ENCODE results near the gene ITPKA. TPM values are rescaled to one million over a fixed set of nuclear protein-coding genes. Genes with fewer than 3 reads are reported as not detected.

Gene ITPKA
- total RNA-seq, 1 experiment from 2014 or later = not detected

DNA sequence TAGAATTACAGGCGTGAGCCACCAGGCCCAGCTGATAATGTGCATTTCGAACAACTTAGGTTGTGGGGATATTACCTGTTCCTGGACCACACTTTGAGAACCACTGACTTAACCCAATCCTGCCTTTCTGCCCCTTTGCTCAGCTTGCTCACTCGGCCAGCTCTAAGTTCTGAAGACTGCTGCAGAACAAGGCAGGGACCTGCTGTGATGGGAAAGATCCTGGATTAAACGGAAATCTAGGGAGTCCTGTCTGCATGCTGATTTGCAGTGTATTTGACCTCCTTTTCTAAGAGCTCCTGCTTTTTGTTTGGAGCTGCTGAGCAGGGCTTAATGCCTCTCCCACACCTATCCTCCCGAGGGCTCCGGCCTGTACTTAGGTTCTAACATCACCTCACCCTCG lies 17.1 kb downstream of the ITPKA start:
- Histone ChIP-seq H3K9me2 (replicated peaks; ENCODE audit: insufficient read depth, low read length) (no peaks in the 10 kb centered on the region), H3K79me2 (ENCODE audit: low read length) (no peaks in the 10 kb centered on the region), H3K9ac (ENCODE audit: low read length) (no peak overlapping the region), H3K36me3 (ENCODE audit: insufficient read depth, low read length) (no peaks in the 10 kb centered on the region), H3K27me3 (ENCODE audit: low read length) (no peaks in the 10 kb centered on the region), H4K20me1 (ENCODE audit: insufficient read depth, low read depth, low read length) (no peaks in the 10 kb centered on the region), H2AFZ (ENCODE audit: low read length) (no peak overlapping the region), H3K4me2 (ENCODE audit: low read depth, low read length, poor library complexity, severe bottlenecking) (no peak overlapping the region), H3K4me3 (ENCODE audit: low read length) (no peak overlapping the region), H3K9me3 (ENCODE audit: low read length) (no peaks in the 10 kb centered on the region), H3K27ac (ENCODE audit: low read length) (no peak overlapping the region), H3K4me1 (ENCODE audit: low read length) (peaks cover 12% of the 10 kb centered on the region)
- DNase-seq = no peak

DNA sequence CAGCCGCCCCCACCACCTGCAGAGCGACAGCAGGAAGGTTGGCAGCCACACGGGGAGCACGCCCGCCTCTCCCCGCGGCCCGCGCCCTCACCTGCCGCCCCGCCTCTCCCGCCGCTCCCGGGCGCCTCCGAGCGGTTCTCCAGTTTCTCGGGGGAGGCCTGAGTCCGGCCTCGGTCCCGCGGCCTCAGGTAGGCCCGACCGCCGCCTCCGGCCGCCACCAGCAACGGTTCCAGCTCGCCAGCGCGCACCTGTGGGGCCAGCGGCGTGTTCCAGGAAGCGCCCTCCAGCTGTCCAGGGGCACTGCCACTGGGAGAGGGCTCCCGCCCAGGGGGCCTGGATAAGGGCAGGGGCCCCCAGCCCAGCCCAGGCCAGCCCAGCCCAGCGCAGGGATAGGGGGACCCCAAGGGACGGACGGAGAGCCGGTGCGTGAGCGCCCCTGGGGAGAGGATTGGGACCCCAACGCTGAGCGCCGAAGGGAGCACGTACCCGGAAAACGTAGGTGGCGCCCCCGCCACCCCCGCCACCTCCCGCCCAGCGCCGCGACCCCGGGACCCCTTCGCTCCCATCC lies 17.7 kb downstream of the ITPKA start:
- no peak for DNase-seq
- Histone ChIP-seq H3K4me3 (ENCODE audit: low read length) (no peak overlapping the region), H3K4me1 (ENCODE audit: low read length) (peaks cover 12% of the 10 kb centered on the region), H3K4me2 (ENCODE audit: low read depth, low read length, poor library complexity, severe bottlenecking) (no peak overlapping the region), H3K27ac (ENCODE audit: low read length) (no peak overlapping the region), H3K9ac (ENCODE audit: low read length) (no peak overlapping the region), H3K27me3 (ENCODE audit: low read length) (no peaks in the 10 kb centered on the region), H3K79me2 (ENCODE audit: low read length) (no peaks in the 10 kb centered on the region), H4K20me1 (ENCODE audit: insufficient read depth, low read depth, low read length) (no peaks in the 10 kb centered on the region), H3K9me3 (ENCODE audit: low read length) (no peaks in the 10 kb centered on the region), H3K36me3 (ENCODE audit: insufficient read depth, low read length) (no peaks in the 10 kb centered on the region), H3K9me2 (replicated peaks; ENCODE audit: insufficient read depth, low read length) (no peaks in the 10 kb centered on the region), H2AFZ (ENCODE audit: low read length) (no peak overlapping the region)

DNA sequence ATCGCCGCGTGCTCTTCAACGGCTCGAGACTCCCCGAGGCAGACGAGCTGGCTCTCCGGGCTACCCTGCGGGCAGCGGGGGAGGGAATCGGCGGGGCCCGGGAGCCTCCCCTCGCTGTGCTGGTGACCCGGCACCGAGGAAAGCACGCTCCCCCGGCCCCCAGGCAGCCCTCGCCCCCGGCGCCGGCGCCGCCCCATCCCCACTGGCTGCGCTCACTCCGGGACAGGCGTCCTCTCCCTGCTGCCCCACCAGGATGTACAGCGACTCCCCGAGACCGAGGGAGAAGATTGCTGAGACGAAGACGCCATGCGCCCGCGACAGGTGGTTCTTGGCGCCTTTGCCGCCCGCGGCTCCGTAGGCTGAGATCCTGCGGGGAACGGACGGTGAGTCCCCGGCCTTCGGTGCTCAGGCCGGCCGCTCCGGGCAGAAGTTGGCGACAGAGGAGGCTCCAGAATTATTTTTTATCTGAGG lies 18.3 kb downstream of the ITPKA start:
- Histone ChIP-seq H4K20me1 (ENCODE audit: insufficient read depth, low read depth, low read length) (no peaks in the 10 kb centered on the region), H3K4me2 (ENCODE audit: low read depth, low read length, poor library complexity, severe bottlenecking) (no peak overlapping the region), H3K4me3 (ENCODE audit: low read length) (no peak overlapping the region), H3K9ac (ENCODE audit: low read length) (no peak overlapping the region), H3K27me3 (ENCODE audit: low read length) (no peaks in the 10 kb centered on the region), H3K9me2 (replicated peaks; ENCODE audit: insufficient read depth, low read length) (no peaks in the 10 kb centered on the region), H3K27ac (ENCODE audit: low read length) (no peak overlapping the region), H3K36me3 (ENCODE audit: insufficient read depth, low read length) (no peaks in the 10 kb centered on the region), H3K4me1 (ENCODE audit: low read length) (peaks cover 12% of the 10 kb centered on the region), H3K79me2 (ENCODE audit: low read length) (no peaks in the 10 kb centered on the region), H2AFZ (ENCODE audit: low read length) (no peak overlapping the region), H3K9me3 (ENCODE audit: low read length) (no peaks in the 10 kb centered on the region)
- DNase-seq = no peak

DNA sequence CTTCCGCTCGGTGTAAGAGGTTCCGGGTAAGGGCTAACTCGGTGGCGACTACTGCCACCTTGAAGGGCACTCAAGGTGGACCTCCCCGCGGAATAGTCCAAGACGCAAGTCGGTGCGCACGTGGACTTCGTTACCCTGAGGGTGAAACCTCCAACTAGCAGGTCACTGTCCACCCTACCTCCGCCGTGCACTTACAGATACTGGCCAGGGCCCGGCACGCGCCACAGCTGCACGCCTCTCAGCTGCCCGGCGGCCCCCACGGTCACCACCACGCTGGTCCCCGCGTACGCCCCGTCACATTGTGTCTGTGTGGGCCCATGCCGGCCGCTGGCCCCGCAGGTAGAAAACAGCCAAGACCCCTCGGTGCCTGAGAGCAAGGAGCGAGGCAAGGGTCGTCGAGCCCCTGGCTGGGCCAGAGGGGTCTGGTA lies 18.9 kb downstream of the ITPKA start:
- Histone ChIP-seq H3K4me1 (ENCODE audit: low read length) (peaks cover 12% of the 10 kb centered on the region), H3K79me2 (ENCODE audit: low read length) (no peaks in the 10 kb centered on the region), H2AFZ (ENCODE audit: low read length) (no peak overlapping the region), H3K27ac (ENCODE audit: low read length) (no peak overlapping the region), H4K20me1 (ENCODE audit: insufficient read depth, low read depth, low read length) (no peaks in the 10 kb centered on the region), H3K4me2 (ENCODE audit: low read depth, low read length, poor library complexity, severe bottlenecking) (peak overlapping the region; percentile 85), H3K36me3 (ENCODE audit: insufficient read depth, low read length) (no peaks in the 10 kb centered on the region), H3K4me3 (ENCODE audit: low read length) (peak overlapping the region; percentile 70; the same call in 1 of the 2 replicates), H3K27me3 (ENCODE audit: low read length) (no peaks in the 10 kb centered on the region), H3K9me2 (replicated peaks; ENCODE audit: insufficient read depth, low read length) (no peaks in the 10 kb centered on the region), H3K9me3 (ENCODE audit: low read length) (no peaks in the 10 kb centered on the region), H3K9ac (ENCODE audit: low read length) (no peak overlapping the region)
- DNase-seq = no peak

DNA sequence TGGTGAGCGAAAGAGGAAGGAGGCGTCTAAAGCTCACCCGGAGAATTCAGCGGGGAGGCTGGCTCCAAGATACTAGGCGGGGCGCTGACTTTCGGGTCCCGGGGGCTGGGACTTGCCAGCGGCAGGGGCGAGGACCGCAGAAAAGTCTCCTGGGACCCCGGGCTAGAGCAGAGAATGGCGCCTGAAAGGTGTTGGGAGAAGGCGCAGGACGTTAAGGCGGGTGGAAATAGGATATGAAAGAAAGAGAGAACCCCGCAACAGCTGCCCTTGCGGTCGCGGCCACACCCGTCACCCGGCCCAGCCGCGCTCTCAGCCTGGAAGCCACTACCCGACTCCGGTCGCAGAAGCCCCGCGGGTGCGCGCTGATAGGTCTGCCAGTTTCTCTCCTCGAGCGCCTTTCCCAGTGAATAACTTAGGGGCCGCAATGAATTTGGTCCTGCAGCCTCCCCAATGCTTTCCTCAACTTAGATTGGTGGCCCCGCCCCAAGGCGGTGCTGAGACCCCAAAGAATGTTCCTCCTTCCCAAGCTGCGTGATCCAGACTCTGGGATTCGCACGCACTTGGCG lies 19.3 kb downstream of the ITPKA start:
- no peaks in the 10 kb centered on the region for H4K20me1 ChIP-seq (ENCODE audit: insufficient read depth, low read depth, low read length)
- no peaks in the 10 kb centered on the region for H3K79me2 ChIP-seq (ENCODE audit: low read length)
- H3K4me1 ChIP-seq (ENCODE audit: low read length) = peaks cover 12% of the 10 kb centered on the region
- no peaks in the 10 kb centered on the region for H3K9me3 ChIP-seq (ENCODE audit: low read length)
- H3K4me2 ChIP-seq (ENCODE audit: low read depth, low read length, poor library complexity, severe bottlenecking) = peak overlapping the region; percentile 85
- peak overlapping the region; percentile 63 for H3K9ac ChIP-seq (ENCODE audit: low read length)
- no peak overlapping the region for H3K27ac ChIP-seq (ENCODE audit: low read length)
- H3K4me3 ChIP-seq (ENCODE audit: low read length) = peak overlapping the region; percentile 70
- no peaks in the 10 kb centered on the region for H3K9me2 ChIP-seq (replicated peaks; ENCODE audit: insufficient read depth, low read length)
- H3K27me3 ChIP-seq (ENCODE audit: low read length) = no peaks in the 10 kb centered on the region
- no peaks in the 10 kb centered on the region for H3K36me3 ChIP-seq (ENCODE audit: insufficient read depth, low read length)
- peak; percentile 58 for DNase-seq
- peak overlapping the region; percentile 80; the same call in 1 of the 2 replicates for H2AFZ ChIP-seq (ENCODE audit: low read length)

DNA sequence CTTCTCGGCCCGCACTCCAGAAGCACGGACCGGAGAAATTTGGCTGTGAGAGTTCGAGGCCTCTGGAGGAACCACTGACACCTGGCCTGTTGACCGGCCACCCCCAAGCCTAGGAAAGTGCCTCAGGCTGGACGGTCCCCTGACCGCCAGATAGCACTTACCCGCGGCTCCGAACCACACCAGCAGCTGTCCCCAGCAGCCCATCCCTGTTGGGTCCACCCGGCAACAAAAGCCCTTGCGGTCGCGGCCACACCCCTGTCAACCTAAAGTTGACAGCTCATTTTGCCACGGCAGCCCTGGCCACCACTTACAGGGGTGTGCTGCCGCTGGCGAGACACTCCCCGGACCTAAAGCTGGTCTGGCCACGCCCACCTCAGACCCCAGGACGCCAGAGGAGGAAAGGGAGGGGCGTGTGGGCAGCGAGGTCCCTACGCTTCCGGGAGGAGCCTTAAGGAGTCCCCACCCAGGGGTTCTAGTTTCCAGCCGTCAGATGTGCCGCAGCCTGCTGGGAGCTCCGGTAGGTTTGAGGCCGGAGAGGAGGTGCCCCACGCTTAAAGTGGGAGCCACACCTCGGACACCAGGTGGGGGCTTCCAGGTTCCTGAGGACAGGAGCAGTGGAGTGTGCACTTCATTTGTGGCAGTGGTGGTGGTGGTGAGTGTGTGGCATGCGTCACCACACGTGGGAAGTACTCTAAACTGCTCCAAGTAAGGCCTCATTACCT lies 20.0 kb downstream of the ITPKA start, which contains the start of gene LTK:
LTK (minus strand) TSS at position 322 of the 722 bp plus-strand sequence; CDS start at position 204, 118 bp downstream.
- Histone ChIP-seq H3K9me3 (ENCODE audit: low read length) (no peaks in the 10 kb centered on the region), H3K36me3 (ENCODE audit: insufficient read depth, low read length) (no peaks in the 10 kb centered on the region), H3K4me1 (ENCODE audit: low read length) (peaks cover 12% of the 10 kb centered on the region), H2AFZ (ENCODE audit: low read length) (peak within 1 kb of the TSS; percentile 80; the same call in 1 of the 2 replicates), H3K79me2 (ENCODE audit: low read length) (no peaks in the 10 kb centered on the region), H3K27ac (ENCODE audit: low read length) (no peak within 1 kb of the TSS), H3K9ac (ENCODE audit: low read length) (peak within 1 kb of the TSS; percentile 63), H3K4me2 (ENCODE audit: low read depth, low read length, poor library complexity, severe bottlenecking) (peak within 1 kb of the TSS; percentile 85), H4K20me1 (ENCODE audit: insufficient read depth, low read depth, low read length) (no peaks in the 10 kb centered on the region), H3K9me2 (replicated peaks; ENCODE audit: insufficient read depth, low read length) (no peaks in the 10 kb centered on the region), H3K4me3 (ENCODE audit: low read length) (peak within 1 kb of the TSS; percentile 70), H3K27me3 (ENCODE audit: low read length) (no peaks in the 10 kb centered on the region)
- peak; percentile 82 for DNase-seq

DNA sequence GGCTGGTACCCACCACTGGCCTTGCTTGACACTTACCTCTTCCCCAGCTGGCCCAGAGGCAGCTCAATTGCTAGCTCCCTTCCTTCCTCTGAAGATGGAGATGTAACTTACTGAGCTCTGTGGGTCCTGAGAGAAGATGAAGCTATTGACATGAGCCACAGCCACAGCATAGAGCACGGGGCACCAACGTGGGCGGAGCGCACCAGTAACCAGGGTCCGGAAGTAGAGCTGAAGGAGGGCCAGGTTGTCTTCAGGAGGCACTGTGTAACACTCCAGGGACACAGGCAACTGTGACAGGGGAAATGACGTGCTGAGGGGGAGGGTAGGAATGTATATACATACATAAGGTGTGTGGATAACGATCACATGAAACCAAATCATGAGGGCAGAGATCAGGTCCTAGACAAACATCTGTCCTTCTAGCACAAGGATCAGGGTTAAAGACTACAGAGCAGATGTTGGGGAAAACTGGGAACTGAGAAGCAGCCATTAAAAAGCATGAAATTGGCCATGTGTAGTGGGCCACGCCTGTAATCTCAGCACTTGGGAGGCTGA lies 24.3 kb downstream of the ITPKA start:
- Histone ChIP-seq H3K9ac (ENCODE audit: low read length) (no peak overlapping the region), H3K9me2 (replicated peaks; ENCODE audit: insufficient read depth, low read length) (no peaks in the 10 kb centered on the region), H3K27me3 (ENCODE audit: low read length) (no peaks in the 10 kb centered on the region), H3K4me2 (ENCODE audit: low read depth, low read length, poor library complexity, severe bottlenecking) (no peak overlapping the region), H3K79me2 (ENCODE audit: low read length) (no peaks in the 10 kb centered on the region), H4K20me1 (ENCODE audit: insufficient read depth, low read depth, low read length) (no peaks in the 10 kb centered on the region), H3K36me3 (ENCODE audit: insufficient read depth, low read length) (no peaks in the 10 kb centered on the region), H2AFZ (ENCODE audit: low read length) (no peak overlapping the region), H3K4me3 (ENCODE audit: low read length) (no peak overlapping the region), H3K9me3 (ENCODE audit: low read length) (no peaks in the 10 kb centered on the region), H3K4me1 (ENCODE audit: low read length) (peaks cover 9% of the 10 kb centered on the region), H3K27ac (ENCODE audit: low read length) (no peak overlapping the region)
- DNase-seq = no peak

DNA sequence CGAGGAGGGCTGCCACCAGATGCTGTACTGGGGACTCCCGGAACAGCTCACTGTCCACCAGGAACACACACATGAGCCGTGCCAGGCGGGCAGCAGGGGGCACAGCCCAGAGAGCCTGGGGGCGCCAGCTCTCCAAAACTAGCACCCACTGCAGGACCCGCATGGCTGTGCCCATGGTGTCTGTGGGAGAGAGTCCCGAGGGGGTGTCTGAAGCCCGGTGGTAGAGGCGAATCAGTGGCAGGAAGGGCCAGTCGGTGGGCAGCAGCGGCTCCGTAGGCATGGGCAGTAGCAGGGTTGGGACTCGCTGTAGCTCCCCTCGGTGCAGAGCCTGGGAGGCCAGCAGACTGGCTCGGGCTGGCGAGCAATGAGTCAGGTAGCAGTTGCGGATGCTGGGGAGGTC lies 27.0 kb downstream of the ITPKA start:
- Histone ChIP-seq H3K79me2 (ENCODE audit: low read length) (no peaks in the 10 kb centered on the region), H3K4me2 (ENCODE audit: low read depth, low read length, poor library complexity, severe bottlenecking) (no peak overlapping the region), H3K4me1 (ENCODE audit: low read length) (no peaks in the 10 kb centered on the region; the same call in 1 of the 2 replicates), H2AFZ (ENCODE audit: low read length) (no peak overlapping the region), H3K27me3 (ENCODE audit: low read length) (no peaks in the 10 kb centered on the region), H3K4me3 (ENCODE audit: low read length) (no peak overlapping the region), H4K20me1 (ENCODE audit: insufficient read depth, low read depth, low read length) (no peaks in the 10 kb centered on the region), H3K9me3 (ENCODE audit: low read length) (no peaks in the 10 kb centered on the region), H3K9ac (ENCODE audit: low read length) (no peak overlapping the region), H3K9me2 (replicated peaks; ENCODE audit: insufficient read depth, low read length) (no peaks in the 10 kb centered on the region), H3K27ac (ENCODE audit: low read length) (no peak overlapping the region), H3K36me3 (ENCODE audit: insufficient read depth, low read length) (no peaks in the 10 kb centered on the region)
- no peak for DNase-seq

Data from Karpas-422 (cell line).